Sigmoid colon (tissue), 7 donors: ENCODE data around the gene PPP1R16B. TPM values are rescaled to one million over a fixed set of nuclear protein-coding genes. Genes with fewer than 3 reads are reported as not detected.

Experiments
- DNase-seq: peaks from one replicate; pipeline ENCODE4 v3.0.0-alpha.2; 2019
- H3K27ac ChIP-seq, 4 donors: fragments of 200-600 bp; sonication (generic); one replicate each; pipeline ENCODE4 v1.5.1; 2016 to 2019; ENCODE audit warnings: mild to moderate bottlenecking in 1 of 4
- H3K27me3 ChIP-seq, 3 donors: fragments of 200-600 bp; sonication (generic); one replicate each; pipeline ENCODE4 v1.5.1; 2019; ENCODE audit warnings: mild to moderate bottlenecking in 1 of 3
- H3K36me3 ChIP-seq, 4 donors: fragments of 200-600 bp; sonication (generic); one replicate each; pipeline ENCODE4 v1.5.1; 2016 to 2019
- H3K4me1 ChIP-seq, 4 donors: fragments of 200-600 bp; sonication (generic); one replicate each; pipeline ENCODE4 v1.5.1; 2017 to 2019
- H3K4me3 ChIP-seq, 4 donors: fragments of 200-600 bp; sonication (generic); one replicate each; pipeline ENCODE4 v1.5.1; 2017 to 2019; ENCODE audit warnings: mild to moderate bottlenecking in 2 of 4, moderate library complexity in 1 of 4
- H3K9me3 ChIP-seq, 4 donors: fragments of 200-600 bp in 3 of 4; sonication (generic) in 3 of 4; one replicate each; pipeline versions ENCODE4 v1.5.1 to v1.6.1; 2013 to 2019
- CTCF ChIP-seq, 4 experiments: fragments of 450-650 bp in 3 of 4; fragments of 200-600 bp in 1 of 4; IDR thresholded peaks; one replicate each; pipeline ENCODE4 v1.5.1; 2016 to 2019; ENCODE audit warnings: antibody characterized with exemption in 4 of 4, mild to moderate bottlenecking in 3 of 4, moderate library complexity in 2 of 4
- EP300 ChIP-seq, 4 donors: sonication (generic); formaldehyde crosslinking; IDR thresholded peaks; one replicate each; pipeline ENCODE4 v1.6.1; 2017; ENCODE audit warnings: antibody characterized with exemption in 4 of 4
- POLR2A ChIP-seq, 2 donors: fragments of 450-650 bp; IDR thresholded peaks; one replicate each; pipeline ENCODE4 v1.6.1; 2016; ENCODE audit warnings: antibody characterized with exemption in 2 of 2, mild to moderate bottlenecking in 2 of 2, moderate library complexity in 2 of 2
- POLR2AphosphoS5 ChIP-seq, 4 donors: sonication (generic); formaldehyde crosslinking; IDR thresholded peaks; one replicate each; pipeline ENCODE4 v1.6.1; 2017; ENCODE audit warnings: antibody characterized with exemption in 4 of 4
- WGBS, 2 donors: extraction: QIAGEN DNeasy Blood & Tissue Kit; methylation state at CpG; one replicate each; pipeline ENCODE4 v1.1.7; 2013; 5-methylcytosine and 5-hydroxymethylcytosine counted together
- intact Hi-C: fragments of 100-400 bp; cut with DNase I; formaldehyde crosslinking; loops from one replicate; pipeline ENCODE4 v1.15.1; 2023
- polyA plus RNA-seq, 3 donors: library from polyadenylated mRNA; stranded (reverse); fragments of 200-250 nt; gene quantifications; one replicate each; pipeline ENCODE4 v1.2.3, GENCODE V29; 2013
- total RNA-seq, 4 donors: library from RNA; depleted of rRNA; stranded (reverse); fragments of >200 nt; gene quantifications; one replicate each; pipeline ENCODE4 v1.1.0, GENCODE V29; 2016
- donor health status: healthy with polysubstance abuse.
- donor health status: Bipolar disorder and iron deficiency.
- donor health status: healthy.

PPP1R16B gene
- total and polyA plus RNA-seq, 7 donors = 0.92 to 21.7 (median 3.6) TPM

- Histone ChIP-seq H3K27ac (peak within 1 kb of the TSS; percentile 96 to 98 (median 98)), H3K36me3 (peaks cover 0 to 3% (median 0%) of the 10 kb centered on the region in 4 donors), H3K9me3 (no peaks in the 10 kb centered on the region), H3K4me1 (peaks cover 0 to 43% (median 17%) of the 10 kb centered on the region in 4 donors), H3K4me3 (peak within 1 kb of the TSS; percentile 87 to 95 (median 92)), H3K27me3 (no peaks in the 10 kb centered on the region)
- intact Hi-C loops = loop anchor here (2.0 kb wide), 1 partner anchor 35 kb away; the partner anchor contains the start of gene FAM83D
- peak; percentile 99 for DNase-seq
- TF ChIP-seq POLR2AphosphoS5 (IDR thresholded peaks at IDR 0.05) = peak; percentile 61 to 85 (median 74)
- TF ChIP-seq EP300 (IDR thresholded peaks at IDR 0.05) = peak in 1 of 4 donors; percentile 56
- peak in 1 of 2 donors; percentile 25 for TF ChIP-seq POLR2A (IDR thresholded peaks at IDR 0.05)
- peak in 3 of 4 experiments; percentile 9 to 30 (median 15) for TF ChIP-seq CTCF (IDR thresholded peaks at IDR 0.05)
- WGBS, 2 donors = 0% methylated on average over 70 of the region's 70 CpGs
Observed at GRCh38 chr20:38962044-38962927, 156.8 kb downstream of the PPP1R16B start, which contains the start of gene DHX35. Gene DHX35, plus strand, starts transcription at chr20:38962344. Its CDS starts 24 bp downstream, at chr20:38962368.

GRCh38 chr20:38962928-38963401 is 157.5 kb downstream of the PPP1R16B start:
- peak overlapping the region; percentile 96 to 98 (median 98) for H3K27ac ChIP-seq
- 4 to 6% methylated on average over 5 of the region's 5 CpGs for WGBS, 2 donors
- no peaks in the 10 kb centered on the region for H3K9me3 ChIP-seq
- H3K27me3 ChIP-seq = no peaks in the 10 kb centered on the region
- TF ChIP-seq CTCF (IDR thresholded peaks at IDR 0.05) (peak in 1 of 4 experiments; percentile 8), POLR2AphosphoS5 (IDR thresholded peaks at IDR 0.05) (no peak)
- peaks cover 0 to 50% (median 23%) of the 10 kb centered on the region in 4 donors for H3K4me1 ChIP-seq
- peak overlapping the region; percentile 87 to 95 (median 92) for H3K4me3 ChIP-seq
- H3K36me3 ChIP-seq = peaks cover 0 to 3% (median 0%) of the 10 kb centered on the region in 4 donors
- no peak for DNase-seq
- intact Hi-C loops = loop anchor here (2.0 kb wide), 1 partner anchor 36 kb away; the partner anchor contains the start of gene FAM83D

- no peak for DNase-seq
- peak overlapping the region in 2 of 4 donors; percentile 96 to 98 for H3K27ac ChIP-seq
- intact Hi-C loops = loop anchor here (2.0 kb wide), 1 partner anchor 37 kb away; the partner anchor contains the start of gene FAM83D
- H3K4me1 ChIP-seq = peaks cover 0 to 58% (median 31%) of the 10 kb centered on the region in 4 donors
- H3K9me3 ChIP-seq = no peaks in the 10 kb centered on the region
- H3K4me3 ChIP-seq = no peak overlapping the region
- no peaks in the 10 kb centered on the region for H3K27me3 ChIP-seq
- peaks cover 0 to 3% (median 0%) of the 10 kb centered on the region in 4 donors for H3K36me3 ChIP-seq
- TF ChIP-seq POLR2AphosphoS5 (IDR thresholded peaks at IDR 0.05) (no peak), CTCF (IDR thresholded peaks at IDR 0.05) (no peak), POLR2A (IDR thresholded peaks at IDR 0.05) (no peak), EP300 (IDR thresholded peaks at IDR 0.05) (no peak)
Observed at GRCh38 chr20:38963745-38964144, 158.2 kb downstream of the PPP1R16B start.

- Histone ChIP-seq H3K9me3 (no peaks in the 10 kb centered on the region), H3K27ac (peak overlapping the region in 2 of 4 donors; percentile 96 to 98), H3K4me1 (peaks cover 0 to 73% (median 46%) of the 10 kb centered on the region in 4 donors), H3K36me3 (peaks cover 0 to 3% (median 2%) of the 10 kb centered on the region in 4 donors), H3K4me3 (no peak overlapping the region), H3K27me3 (no peaks in the 10 kb centered on the region)
- no peak for DNase-seq
- no peak for TF ChIP-seq EP300 (IDR thresholded peaks at IDR 0.05)
- no peak for TF ChIP-seq CTCF (IDR thresholded peaks at IDR 0.05)
- TF ChIP-seq POLR2AphosphoS5 (IDR thresholded peaks at IDR 0.05) = no peak
- no peak for TF ChIP-seq POLR2A (IDR thresholded peaks at IDR 0.05)
- intact Hi-C loops = loop anchor here (5.0 kb wide), 1 partner anchor 82 kb away; no protein-coding TSS in a partner anchor
Observed at GRCh38 chr20:38965264-38965663, 159.8 kb downstream of the PPP1R16B start.
